ENCODE results near the gene DHX35. TPM values are rescaled to one million over a fixed set of nuclear protein-coding genes. Genes with fewer than 3 reads are reported as not detected.

The DHX35 gene
- total RNA-seq, 1 donor from 2014 or later = 15.8 TPM

DNA sequence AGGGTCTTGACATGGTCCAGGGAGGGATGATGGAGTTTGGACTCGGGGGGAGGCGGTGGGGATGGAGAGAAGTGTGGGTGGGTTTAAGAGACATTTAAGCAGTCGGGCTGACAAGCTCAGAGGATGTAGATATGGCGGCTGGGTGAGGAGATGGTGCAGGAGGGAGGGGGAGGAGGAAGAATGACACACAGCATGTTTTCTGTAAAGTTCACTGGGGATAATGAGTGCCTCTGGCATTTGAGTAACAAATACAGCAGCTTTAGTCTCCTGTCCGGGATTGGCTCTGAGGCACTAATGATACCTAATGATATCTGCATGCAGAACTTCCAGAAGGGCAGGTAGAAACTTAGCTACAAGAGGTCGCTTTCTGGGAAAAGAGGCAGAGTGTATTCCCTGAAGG, 107.8 kb downstream of the DHX35 start:
- H3K9me3 ChIP-seq (replicated peaks) = peaks cover 12% of the 10 kb centered on the region
- H3K4me3 ChIP-seq = no peak overlapping the region
- intact Hi-C loops (cut with micrococcal nuclease) = no loop called here
- DNase-seq = no peak
- H3K4me1 ChIP-seq = no peaks in the 10 kb centered on the region
- peaks cover 73% of the 10 kb centered on the region for H3K27me3 ChIP-seq (ENCODE audit: low read depth)
- no peaks in the 10 kb centered on the region for H3K36me3 ChIP-seq
- TF ChIP-seq, protein P1, sequence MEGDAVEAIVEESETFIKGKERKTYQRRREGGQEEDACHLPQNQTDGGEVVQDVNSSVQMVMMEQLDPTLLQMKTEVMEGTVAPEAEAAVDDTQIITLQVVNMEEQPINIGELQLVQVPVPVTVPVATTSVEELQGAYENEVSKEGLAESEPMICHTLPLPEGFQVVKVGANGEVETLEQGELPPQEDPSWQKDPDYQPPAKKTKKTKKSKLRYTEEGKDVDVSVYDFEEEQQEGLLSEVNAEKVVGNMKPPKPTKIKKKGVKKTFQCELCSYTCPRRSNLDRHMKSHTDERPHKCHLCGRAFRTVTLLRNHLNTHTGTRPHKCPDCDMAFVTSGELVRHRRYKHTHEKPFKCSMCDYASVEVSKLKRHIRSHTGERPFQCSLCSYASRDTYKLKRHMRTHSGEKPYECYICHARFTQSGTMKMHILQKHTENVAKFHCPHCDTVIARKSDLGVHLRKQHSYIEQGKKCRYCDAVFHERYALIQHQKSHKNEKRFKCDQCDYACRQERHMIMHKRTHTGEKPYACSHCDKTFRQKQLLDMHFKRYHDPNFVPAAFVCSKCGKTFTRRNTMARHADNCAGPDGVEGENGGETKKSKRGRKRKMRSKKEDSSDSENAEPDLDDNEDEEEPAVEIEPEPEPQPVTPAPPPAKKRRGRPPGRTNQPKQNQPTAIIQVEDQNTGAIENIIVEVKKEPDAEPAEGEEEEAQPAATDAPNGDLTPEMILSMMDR (IDR thresholded peaks at IDR 0.05; ENCODE audit: borderline replicate concordance) = no peak
- H3K27ac ChIP-seq (replicated peaks) = no peak overlapping the region

DNA sequence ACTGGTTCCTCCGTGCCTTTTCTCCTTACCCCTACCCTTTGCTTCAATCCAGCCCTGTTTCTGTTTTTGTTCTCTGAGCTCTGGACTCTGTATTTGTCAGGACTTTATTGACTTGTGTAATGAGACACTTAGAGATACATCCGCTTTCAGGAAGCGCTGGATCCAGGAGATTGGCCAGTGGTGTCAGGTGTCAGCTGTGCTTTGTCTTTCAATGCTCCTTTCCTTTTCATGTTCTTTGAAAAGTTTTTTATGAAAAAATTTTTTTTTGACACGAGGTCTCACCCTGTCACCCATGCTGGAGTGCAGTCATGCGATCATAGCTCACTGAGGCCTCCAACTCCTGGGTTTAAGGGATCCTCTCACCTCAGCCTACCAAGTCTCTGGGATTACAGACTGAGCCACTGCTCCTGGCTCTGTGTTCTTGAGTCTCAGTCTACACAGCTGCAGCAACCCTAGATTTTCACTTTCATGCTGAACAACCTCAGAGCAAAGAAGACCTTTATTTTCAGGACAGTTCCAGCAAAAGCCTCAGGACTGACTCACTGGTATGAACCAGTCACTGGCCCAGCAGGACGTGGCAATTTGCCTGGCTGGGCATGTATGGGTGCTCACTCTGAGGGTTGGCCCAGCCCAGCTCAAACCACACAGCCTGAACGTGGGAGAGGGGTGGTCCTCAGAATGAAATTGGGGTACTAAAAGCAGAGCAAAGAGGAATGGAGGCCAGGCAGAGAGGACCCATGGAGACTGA, 108.5 kb downstream of the DHX35 start:
- peaks cover 73% of the 10 kb centered on the region for H3K27me3 ChIP-seq (ENCODE audit: low read depth)
- intact Hi-C loops (cut with micrococcal nuclease) = no loop called here

DNA sequence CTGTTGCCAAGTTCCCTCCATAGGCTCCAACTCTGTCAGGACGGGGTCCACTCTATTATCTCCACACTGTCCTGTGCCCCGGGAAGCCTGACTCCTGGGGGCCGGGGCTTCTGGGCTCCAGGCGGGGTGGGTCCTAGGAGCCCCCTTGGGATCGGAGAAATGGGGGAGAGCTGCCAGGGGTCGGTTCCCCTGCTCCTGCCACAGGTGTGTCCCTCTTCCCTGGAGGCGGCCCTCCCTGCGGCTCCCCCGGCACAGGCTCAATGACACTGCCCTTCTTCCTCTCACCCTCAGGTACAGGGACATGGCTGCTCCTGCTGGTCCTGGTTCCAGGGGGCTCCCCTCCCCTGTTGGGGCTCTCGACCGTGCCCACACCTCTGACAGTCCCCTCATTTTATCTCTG, 110.0 kb downstream of the DHX35 start:
- H3K9me3 ChIP-seq (replicated peaks) = peaks cover 12% of the 10 kb centered on the region
- no peaks in the 10 kb centered on the region for H3K36me3 ChIP-seq
- intact Hi-C loops (cut with micrococcal nuclease) = no loop called here
- H3K27ac ChIP-seq (replicated peaks) = no peak overlapping the region
- H3K4me1 ChIP-seq = no peaks in the 10 kb centered on the region
- no peak overlapping the region for H3K4me3 ChIP-seq
- DNase-seq = no peak
- TF ChIP-seq, protein P1 (IDR thresholded peaks at IDR 0.05; ENCODE audit: borderline replicate concordance) = no peak
- H3K27me3 ChIP-seq (ENCODE audit: low read depth) = peaks cover 83% of the 10 kb centered on the region

More for the DNA sequence above, 108.5 kb downstream of the DHX35 start:
- no peak overlapping the region for H3K27ac ChIP-seq (replicated peaks)
- H3K36me3 ChIP-seq = no peaks in the 10 kb centered on the region
- TF ChIP-seq, protein P1 (IDR thresholded peaks at IDR 0.05; ENCODE audit: borderline replicate concordance) = no peak
- no peak for DNase-seq
- no peaks in the 10 kb centered on the region for H3K4me1 ChIP-seq
- no peak overlapping the region for H3K4me3 ChIP-seq
- peaks cover 12% of the 10 kb centered on the region for H3K9me3 ChIP-seq (replicated peaks)

DNA sequence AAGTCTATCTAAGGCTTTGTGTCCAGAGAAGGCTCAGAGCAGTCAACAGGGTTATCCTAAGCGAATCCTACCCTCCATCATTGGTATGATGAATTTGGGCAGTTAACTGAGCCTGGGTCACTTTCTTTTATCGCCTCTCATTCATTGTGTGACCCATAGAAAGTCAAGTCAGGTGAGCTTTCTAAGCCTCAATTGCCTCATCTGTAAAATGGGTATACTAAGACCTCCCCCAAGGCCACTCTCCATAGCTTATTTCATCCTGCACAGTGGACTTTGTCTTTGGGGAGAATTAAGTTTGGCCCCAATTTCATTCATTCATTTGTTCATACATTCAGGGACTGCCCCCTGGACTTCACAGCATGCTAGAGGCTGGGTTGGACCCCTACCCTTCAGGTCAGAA, 110.5 kb downstream of the DHX35 start:
- H3K36me3 ChIP-seq = no peaks in the 10 kb centered on the region
- peaks cover 11% of the 10 kb centered on the region for H3K9me3 ChIP-seq (replicated peaks)
- TF ChIP-seq, protein P1 (IDR thresholded peaks at IDR 0.05; ENCODE audit: borderline replicate concordance) = no peak
- H3K27me3 ChIP-seq (ENCODE audit: low read depth) = peaks cover 88% of the 10 kb centered on the region
- no peak overlapping the region for H3K27ac ChIP-seq (replicated peaks)
- no peak for DNase-seq
- H3K4me1 ChIP-seq = no peaks in the 10 kb centered on the region
- intact Hi-C loops (cut with micrococcal nuclease) = no loop called here
- no peak overlapping the region for H3K4me3 ChIP-seq

DNA sequence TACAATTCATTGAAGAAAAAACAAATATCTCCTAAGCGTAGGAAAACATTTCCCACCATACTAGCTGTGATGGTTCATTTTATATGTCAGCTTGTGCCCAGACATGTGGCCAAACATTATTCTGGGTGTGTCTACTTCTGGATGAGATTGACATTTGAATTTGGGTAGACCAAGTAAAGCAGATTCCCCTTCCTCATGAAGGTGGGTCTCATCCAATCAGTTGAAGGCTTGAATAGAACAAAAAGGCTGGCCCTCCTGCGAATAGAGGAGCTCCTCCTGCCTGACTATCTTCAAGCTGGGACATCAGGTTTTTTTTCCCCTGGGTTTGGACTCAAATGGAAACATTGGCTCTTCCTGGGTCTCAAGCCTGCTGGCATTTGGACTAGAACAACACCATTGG, 113.6 kb downstream of the DHX35 start:
- no peaks in the 10 kb centered on the region for H3K9me3 ChIP-seq (replicated peaks)
- H3K4me3 ChIP-seq = no peak overlapping the region
- TF ChIP-seq, protein P1 (IDR thresholded peaks at IDR 0.05; ENCODE audit: borderline replicate concordance) = no peak
- DNase-seq = no peak
- no peak overlapping the region for H3K27ac ChIP-seq (replicated peaks)
- H3K36me3 ChIP-seq = no peaks in the 10 kb centered on the region
- H3K4me1 ChIP-seq = no peaks in the 10 kb centered on the region
- peaks cover 82% of the 10 kb centered on the region for H3K27me3 ChIP-seq (ENCODE audit: low read depth)
- intact Hi-C loops (cut with micrococcal nuclease) = no loop called here
